Measurements from ENCODE around the gene NUP43. TPM values are rescaled to one million over a fixed set of nuclear protein-coding genes. Genes with fewer than 3 reads are reported as not detected.

The NUP43 gene, protein sequence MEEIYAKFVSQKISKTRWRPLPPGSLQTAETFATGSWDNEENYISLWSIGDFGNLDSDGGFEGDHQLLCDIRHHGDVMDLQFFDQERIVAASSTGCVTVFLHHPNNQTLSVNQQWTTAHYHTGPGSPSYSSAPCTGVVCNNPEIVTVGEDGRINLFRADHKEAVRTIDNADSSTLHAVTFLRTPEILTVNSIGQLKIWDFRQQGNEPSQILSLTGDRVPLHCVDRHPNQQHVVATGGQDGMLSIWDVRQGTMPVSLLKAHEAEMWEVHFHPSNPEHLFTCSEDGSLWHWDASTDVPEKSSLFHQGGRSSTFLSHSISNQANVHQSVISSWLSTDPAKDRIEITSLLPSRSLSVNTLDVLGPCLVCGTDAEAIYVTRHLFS
- polyA plus RNA-seq, result 9.1 and 13.5 TPM in 2 replicates

DNA sequence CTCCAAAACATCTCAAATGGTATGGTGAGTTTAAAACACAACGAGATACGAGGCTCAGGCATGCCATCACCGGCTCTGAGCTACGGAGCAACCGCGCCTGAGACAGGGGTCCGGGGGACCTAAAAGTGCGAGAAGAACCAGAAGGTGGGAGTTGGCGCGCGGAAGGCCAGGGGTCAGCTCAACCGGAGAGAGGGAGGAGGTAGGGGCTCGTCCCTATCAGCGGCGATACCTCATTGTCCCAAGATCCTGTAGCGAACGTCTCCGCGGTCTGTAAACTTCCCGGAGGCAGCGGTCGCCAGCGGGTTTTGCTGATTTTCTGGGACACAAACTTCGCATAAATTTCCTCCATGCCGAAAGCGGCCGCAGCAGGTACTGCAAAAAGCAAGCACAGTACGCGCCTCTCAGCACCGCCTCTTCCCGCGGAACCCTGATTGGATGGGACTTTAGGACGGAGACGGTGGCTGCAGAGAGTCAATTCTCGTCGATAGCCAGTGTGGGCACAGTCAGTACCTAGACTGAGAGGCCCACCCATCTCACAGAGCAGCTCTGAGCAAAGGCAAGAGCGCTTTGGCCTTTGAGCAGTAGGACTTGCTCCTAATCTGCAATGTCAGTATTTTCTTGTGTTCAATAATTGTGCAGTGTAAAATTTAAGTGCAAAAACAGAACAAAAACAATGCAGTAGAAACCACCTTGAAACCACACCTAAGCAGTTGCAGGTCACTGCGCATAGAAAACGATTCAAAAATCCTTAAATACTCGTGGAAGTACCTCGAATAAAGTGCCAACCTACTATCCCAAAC is at the start of gene NUP43:
NUP43 (minus strand) TSS at position 383 of the 800 bp plus-strand sequence; CDS start at position 349, 34 bp downstream.

DNA sequence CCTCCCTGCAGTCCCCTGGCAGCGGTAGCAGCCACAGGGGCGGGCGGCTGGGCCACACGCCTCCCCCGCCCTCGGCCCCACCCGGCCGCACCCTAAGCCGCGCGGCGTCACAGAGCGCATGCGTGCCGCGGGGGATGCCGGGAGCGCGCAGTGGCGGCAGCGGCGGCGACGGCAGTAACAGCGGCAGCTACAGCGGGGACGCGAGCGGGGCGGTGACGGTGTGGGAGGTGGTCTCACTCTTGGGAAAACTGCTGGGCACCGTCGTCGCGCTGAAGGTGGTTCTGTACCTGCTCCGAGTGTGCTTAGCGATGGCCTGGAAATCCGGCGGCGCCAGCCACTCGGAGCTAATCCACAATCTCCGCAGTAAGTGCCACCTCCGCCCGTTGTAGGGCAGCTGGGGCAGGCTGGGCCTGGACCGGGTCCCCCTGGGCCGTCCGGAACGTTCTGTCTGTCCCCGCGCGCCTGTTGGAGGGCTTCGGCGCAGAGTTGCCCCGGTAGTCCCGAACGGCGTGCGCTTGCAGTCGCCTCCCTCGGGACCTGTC is 3.3 kb upstream of the NUP43 start, which contains the start of gene PCMT1:
PCMT1 (plus strand) TSS at position 148 of the 542 bp plus-strand sequence; CDS start at position 309, 161 bp downstream.

DNA sequence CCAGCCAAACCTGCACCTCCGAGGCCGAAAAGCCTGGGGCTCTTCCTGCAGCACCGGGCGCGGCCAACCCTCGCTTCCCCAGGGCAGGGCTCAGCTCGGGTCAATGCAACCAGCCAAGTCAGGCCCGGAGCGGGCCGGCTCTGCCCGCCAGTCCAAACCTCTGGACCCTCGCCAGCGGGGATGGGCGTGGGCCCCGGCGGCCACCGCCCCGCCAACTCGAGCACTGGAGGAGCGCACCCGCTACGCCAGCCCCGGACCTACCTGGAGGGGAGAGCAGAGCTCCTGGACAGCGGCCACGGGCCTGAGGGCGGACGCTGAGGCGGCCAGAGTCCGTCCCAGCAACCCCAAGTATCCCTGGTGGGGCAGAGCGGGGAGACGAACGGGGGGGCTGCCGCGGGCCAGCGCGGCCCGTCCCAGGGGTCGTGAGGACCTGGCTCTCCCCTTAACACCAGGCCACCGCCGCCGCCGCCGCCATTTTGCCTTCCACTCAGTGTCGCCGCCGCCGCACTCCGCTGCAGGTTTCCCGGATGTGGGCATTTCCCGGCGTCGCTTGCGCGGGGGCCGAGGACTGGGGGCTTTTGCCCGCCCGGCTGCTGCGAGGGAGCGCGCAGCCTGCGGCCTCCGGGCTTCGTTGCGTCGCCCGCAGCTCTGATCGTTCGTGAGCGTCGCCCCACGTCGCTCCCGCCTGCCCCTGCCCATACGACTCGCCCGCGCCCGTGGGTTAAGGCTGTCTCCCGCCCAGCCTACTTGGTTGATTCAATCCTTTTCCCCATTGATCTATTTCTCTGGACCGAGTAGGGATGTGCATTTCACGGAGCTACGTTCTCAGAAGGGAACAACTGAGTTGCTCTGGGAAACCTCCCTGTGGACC is 28.5 kb downstream of the NUP43 start, which contains the start of gene LATS1:
LATS1 (minus strand) TSS at position 514 of the 871 bp plus-strand sequence. CDS start 15,975 bp downstream, outside the sequence.

Other genes with a start within 250 kb of the NUP43 start
- 36.9 and 55.7 TPM in 2 replicates for gene PPIL4, start 200.5 kb downstream of the NUP43 start, polyA plus RNA-seq
- gene GINM1, start 180.2 kb downstream of the NUP43 start, polyA plus RNA-seq, result 10.2 and 12.9 TPM in 2 replicates
- gene KATNA1, start 97.8 kb downstream of the NUP43 start, polyA plus RNA-seq, result 3.3 and 7.6 TPM in 2 replicates
- 5.4 and 8.0 TPM in 2 replicates for gene LATS1, start 28.4 kb downstream of the NUP43 start, polyA plus RNA-seq
- gene PCMT1, start 3.2 kb upstream of the NUP43 start, polyA plus RNA-seq, result 413 and 492 TPM in 2 replicates
- 46.1 and 48.8 TPM in 2 replicates for gene LRP11, start 117.8 kb upstream of the NUP43 start, polyA plus RNA-seq
- 0.34 TPM in 1 of 2 replicates, not detected in the other for gene RAET1E, start 151.6 kb upstream of the NUP43 start, polyA plus RNA-seq
- gene RAET1G, start 176.6 kb upstream of the NUP43 start, polyA plus RNA-seq, result not detected in 2 replicates
- gene ULBP2, start 195.5 kb upstream of the NUP43 start, polyA plus RNA-seq, result 5.6 and 9.5 TPM in 2 replicates
- not detected in 2 replicates for gene ULBP1, start 217.4 kb upstream of the NUP43 start, polyA plus RNA-seq

Measured in Purkinje cell (primary cell).